ENCODE results near the gene OTOP3.
A peak's percentile ranks its signal among the peaks of the same experiment; 100 is the strongest.

Gene OTOP3

DNA sequence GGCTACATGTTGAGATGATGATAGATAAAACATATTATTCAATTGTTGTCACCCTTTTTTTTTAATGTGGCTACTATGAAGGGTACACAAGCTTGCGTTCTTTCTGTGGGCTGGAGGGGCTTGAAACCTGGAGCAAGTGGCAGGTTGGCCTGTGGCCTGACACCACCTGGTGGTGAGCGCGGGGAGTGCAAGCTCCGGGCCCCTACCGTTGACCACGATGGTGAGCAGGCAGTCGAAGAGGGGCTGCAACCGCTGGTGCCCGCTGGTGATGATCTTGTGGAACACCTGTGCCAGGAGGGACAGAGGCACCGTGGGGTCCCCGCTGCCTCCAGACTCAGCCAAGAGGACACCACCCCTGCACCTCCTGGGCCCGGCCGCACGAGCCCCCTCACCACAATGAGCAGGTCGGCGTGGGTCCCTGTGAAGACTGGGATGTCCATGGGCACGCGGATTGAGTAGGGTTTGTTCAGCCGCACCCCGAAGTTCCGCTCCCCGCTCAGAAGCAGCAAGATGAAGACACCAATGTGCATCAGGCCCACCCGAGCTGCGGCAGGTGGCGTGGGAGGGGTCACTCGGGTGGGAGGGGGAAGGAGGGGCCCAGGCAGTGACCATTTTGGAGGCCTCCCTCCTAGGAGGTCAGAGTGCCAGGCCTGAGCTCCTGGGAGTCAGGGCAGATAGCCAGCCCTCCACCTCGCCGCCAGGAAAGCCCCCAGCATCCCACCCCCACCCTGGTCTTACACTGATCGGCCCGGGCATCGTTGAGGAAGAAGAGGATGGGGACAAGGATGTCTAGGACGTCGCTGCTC is 22.4 kb downstream of the OTOP3 start:
- H3K27ac ChIP-seq: no peak overlapping the region
- no peak overlapping the region for H3K4me3 ChIP-seq (ENCODE audit: low read depth in 1 of 2, low read length in 1 of 2)
- peaks cover 42% of the 10 kb centered on the region for H3K27me3 ChIP-seq
- peaks cover 7% of the 10 kb centered on the region for H3K9me3 ChIP-seq
- TF ChIP-seq, protein P1, sequence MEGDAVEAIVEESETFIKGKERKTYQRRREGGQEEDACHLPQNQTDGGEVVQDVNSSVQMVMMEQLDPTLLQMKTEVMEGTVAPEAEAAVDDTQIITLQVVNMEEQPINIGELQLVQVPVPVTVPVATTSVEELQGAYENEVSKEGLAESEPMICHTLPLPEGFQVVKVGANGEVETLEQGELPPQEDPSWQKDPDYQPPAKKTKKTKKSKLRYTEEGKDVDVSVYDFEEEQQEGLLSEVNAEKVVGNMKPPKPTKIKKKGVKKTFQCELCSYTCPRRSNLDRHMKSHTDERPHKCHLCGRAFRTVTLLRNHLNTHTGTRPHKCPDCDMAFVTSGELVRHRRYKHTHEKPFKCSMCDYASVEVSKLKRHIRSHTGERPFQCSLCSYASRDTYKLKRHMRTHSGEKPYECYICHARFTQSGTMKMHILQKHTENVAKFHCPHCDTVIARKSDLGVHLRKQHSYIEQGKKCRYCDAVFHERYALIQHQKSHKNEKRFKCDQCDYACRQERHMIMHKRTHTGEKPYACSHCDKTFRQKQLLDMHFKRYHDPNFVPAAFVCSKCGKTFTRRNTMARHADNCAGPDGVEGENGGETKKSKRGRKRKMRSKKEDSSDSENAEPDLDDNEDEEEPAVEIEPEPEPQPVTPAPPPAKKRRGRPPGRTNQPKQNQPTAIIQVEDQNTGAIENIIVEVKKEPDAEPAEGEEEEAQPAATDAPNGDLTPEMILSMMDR (IDR thresholded peaks at IDR 0.05): peak; percentile 88
- H3K4me1 ChIP-seq (ENCODE audit: control insufficient read depth in 1 of 2, insufficient read depth in 1 of 2, low read depth in 1 of 2, low read length in 1 of 2): peaks cover 0 to 6% of the 10 kb centered on the region in 2 experiments
- no peaks in the 10 kb centered on the region for H3K36me3 ChIP-seq

DNA sequence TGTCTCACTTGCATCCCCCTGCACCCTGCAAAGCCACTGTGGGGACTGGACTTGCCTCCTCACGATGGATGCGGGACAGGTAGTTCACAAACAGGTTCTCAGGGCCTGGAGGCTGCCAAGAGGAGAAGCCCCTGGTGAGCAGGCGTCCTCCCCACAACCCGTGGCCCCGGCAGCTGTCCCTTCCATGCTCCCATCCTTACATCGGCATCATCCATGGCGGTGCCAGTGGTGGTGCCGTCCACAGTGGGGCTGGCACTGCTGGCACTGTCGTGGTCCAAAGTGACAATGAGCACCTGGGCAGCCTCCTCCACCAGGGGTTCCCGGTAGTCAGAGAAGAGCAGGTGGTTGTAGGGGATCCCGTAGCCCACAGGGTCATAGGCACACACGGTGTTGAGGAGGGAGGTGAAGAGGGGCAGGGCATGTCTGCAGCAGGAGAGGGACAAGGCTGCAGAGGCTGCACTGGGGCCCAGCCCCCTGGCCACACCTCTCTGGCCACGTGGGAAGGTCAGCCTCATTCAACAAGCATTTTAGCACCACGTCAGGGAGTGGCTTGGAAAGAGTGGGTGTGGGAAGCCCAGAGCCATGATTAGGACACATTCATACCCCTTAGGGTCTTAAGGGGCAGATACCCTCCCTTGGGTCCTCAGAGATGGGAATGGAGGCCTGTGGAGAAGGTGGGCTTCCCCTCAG is 24.3 kb downstream of the OTOP3 start:
- Histone ChIP-seq H3K4me1 (ENCODE audit: control insufficient read depth in 1 of 2, insufficient read depth in 1 of 2, low read depth in 1 of 2, low read length in 1 of 2) (peaks cover 0 to 6% of the 10 kb centered on the region in 2 experiments), H3K27me3 (peaks cover 43% of the 10 kb centered on the region), H3K36me3 (no peaks in the 10 kb centered on the region), H3K27ac (no peak overlapping the region), H3K9me3 (peaks cover 7% of the 10 kb centered on the region), H3K4me3 (ENCODE audit: low read depth in 1 of 2, low read length in 1 of 2) (no peak overlapping the region)
- TF ChIP-seq, protein P1 (IDR thresholded peaks at IDR 0.05): no peak

DNA sequence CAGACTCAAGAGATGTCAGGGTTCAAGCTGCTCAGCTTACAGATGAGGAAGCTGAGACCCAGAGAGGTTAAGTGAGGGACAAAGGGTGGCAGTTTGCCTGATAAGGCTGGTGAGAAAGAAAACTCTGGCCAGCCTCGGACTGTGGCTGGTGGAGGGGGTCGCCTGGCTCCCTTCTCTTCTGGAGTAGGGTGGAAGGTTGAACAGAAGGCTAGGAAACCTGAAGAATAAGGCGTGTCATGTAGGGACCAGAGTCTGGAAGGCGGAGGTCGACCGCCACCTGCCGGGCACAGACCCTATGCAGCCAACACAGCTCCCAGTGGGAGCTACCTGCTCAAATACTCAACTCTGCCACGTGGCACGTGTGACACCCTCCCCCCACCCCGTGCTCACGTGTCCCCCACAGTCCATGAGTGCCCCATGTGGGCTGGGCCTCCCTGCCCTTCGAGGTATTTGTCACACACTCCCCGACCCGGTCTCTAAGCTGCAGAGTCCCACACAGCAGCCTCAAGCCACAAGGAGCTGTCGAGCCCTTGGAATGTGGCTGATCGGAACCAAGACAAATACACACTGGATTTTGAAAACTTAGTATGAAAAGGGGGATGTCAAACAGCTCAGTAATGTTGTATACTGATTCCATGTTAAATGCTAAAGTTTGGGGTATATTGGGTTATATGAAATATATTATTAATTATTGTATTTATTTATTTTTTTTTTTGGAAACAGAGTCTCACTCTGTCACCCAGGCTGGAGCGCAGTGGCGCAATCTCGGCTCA is 25.1 kb downstream of the OTOP3 start:
- Histone ChIP-seq H3K27ac (no peak overlapping the region), H3K36me3 (no peaks in the 10 kb centered on the region), H3K9me3 (peaks cover 7% of the 10 kb centered on the region), H3K4me1 (ENCODE audit: control insufficient read depth in 1 of 2, insufficient read depth in 1 of 2, low read depth in 1 of 2, low read length in 1 of 2) (peaks cover 0 to 6% of the 10 kb centered on the region in 2 experiments), H3K27me3 (peaks cover 49% of the 10 kb centered on the region), H3K4me3 (ENCODE audit: low read depth in 1 of 2, low read length in 1 of 2) (no peak overlapping the region)
- TF ChIP-seq, protein P1 (IDR thresholded peaks at IDR 0.05): no peak

DNA sequence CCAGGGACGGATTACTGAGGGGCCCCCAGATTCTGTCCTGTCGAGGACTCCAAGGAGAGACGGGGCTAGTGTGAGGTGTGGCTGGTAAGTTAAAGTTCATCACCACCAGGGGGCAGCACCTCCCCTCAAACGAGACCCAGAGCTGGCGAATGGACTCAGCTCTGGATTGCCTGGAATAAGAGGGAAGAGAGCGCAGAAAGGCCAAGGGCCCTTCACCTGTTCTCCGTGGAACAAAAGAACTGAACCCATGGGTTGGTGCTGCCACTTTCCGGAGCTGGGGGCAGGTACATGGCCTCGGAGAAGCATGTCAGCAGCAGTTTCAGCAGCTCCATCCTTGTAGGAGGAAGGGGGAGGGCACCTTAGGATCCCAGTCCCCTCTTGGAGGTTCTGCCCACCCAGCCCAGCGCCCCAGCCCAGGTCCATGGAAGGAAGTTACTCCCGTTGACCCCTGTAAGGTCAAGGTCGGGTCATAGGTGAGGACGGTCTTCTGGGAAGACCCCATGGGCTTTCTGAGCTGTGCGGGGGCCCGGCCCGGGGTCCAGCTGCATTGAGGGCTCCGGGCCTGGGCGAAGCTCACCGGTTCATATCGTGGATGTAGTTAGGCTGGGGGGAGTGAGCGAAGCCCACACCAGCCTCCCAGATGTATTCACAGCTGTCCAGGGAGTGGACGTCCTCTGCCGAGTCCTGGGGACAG is 26.1 kb downstream of the OTOP3 start:
- TF ChIP-seq, protein P1 (IDR thresholded peaks at IDR 0.05): peak; percentile 76
- Histone ChIP-seq H3K4me1 (ENCODE audit: control insufficient read depth in 1 of 2, insufficient read depth in 1 of 2, low read depth in 1 of 2, low read length in 1 of 2) (peaks cover 0 to 6% of the 10 kb centered on the region in 2 experiments), H3K4me3 (ENCODE audit: low read depth in 1 of 2, low read length in 1 of 2) (no peak overlapping the region), H3K27ac (no peak overlapping the region), H3K27me3 (peaks cover 49% of the 10 kb centered on the region), H3K36me3 (no peaks in the 10 kb centered on the region), H3K9me3 (peaks cover 2% of the 10 kb centered on the region)

Data from neutrophil (primary cell).